ENCODE data around the gene OR10X1. TPM values are rescaled to one million over a fixed set of nuclear protein-coding genes. Genes with fewer than 3 reads are reported as not detected.

Gene OR10X1
- total RNA-seq, 1 experiment from 2014 or later: not detected

DNA sequence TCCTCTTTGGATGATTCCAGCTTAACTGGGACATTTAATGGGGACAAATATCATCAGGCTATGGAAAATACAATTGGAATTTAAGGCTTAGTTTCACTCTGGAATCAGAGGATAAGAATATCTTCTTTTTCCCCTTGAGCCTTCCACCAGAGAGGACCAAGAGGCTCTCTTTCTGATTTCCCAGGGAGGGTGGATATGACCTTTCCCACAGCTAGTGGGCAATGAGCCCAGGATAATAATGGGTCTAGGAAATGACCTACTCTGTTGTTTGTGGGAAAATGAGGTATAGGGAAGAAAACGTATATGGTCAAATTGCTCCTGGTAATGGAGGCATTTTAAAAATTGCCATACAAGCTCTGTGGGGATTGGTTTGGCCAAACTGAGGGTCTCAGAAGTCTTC is 27.4 kb downstream of the OR10X1 start:
- no peaks in the 10 kb centered on the region for H3K4me1 ChIP-seq (ENCODE audit: insufficient read depth, low read length)
- no peak overlapping the region for H3K27ac ChIP-seq (ENCODE audit: low read length)
- TF ChIP-seq EZH2 (IDR thresholded peaks at IDR 0.05; ENCODE audit: low read length, unreplicated experiment): no peak
- no peak for TF ChIP-seq EZH2phosphoT487 (IDR thresholded peaks at IDR 0.05; ENCODE audit: borderline replicate concordance, low read length)
- TF ChIP-seq, protein P1, sequence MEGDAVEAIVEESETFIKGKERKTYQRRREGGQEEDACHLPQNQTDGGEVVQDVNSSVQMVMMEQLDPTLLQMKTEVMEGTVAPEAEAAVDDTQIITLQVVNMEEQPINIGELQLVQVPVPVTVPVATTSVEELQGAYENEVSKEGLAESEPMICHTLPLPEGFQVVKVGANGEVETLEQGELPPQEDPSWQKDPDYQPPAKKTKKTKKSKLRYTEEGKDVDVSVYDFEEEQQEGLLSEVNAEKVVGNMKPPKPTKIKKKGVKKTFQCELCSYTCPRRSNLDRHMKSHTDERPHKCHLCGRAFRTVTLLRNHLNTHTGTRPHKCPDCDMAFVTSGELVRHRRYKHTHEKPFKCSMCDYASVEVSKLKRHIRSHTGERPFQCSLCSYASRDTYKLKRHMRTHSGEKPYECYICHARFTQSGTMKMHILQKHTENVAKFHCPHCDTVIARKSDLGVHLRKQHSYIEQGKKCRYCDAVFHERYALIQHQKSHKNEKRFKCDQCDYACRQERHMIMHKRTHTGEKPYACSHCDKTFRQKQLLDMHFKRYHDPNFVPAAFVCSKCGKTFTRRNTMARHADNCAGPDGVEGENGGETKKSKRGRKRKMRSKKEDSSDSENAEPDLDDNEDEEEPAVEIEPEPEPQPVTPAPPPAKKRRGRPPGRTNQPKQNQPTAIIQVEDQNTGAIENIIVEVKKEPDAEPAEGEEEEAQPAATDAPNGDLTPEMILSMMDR (conservative IDR thresholded peaks at IDR 0.05; ENCODE audit: low read depth, low read length): no peak
- ChIA-PET POLR2A (ENCODE audit: unreplicated experiment) (no interaction called here), CTCF (no interaction called here)
- no peak overlapping the region for H3K4me3 ChIP-seq (ENCODE audit: low read length)
- H3K9ac ChIP-seq (ENCODE audit: low read length): no peak overlapping the region
- H3K9me3 ChIP-seq (ENCODE audit: low read length): no peaks in the 10 kb centered on the region; the same call in 1 of the 2 replicates
- no peaks in the 10 kb centered on the region for H3K9me2 ChIP-seq (replicated peaks; ENCODE audit: low read length)
- no peaks in the 10 kb centered on the region for H4K20me1 ChIP-seq (ENCODE audit: low read length)
- H2AFZ ChIP-seq (ENCODE audit: low read length): no peak overlapping the region
- H3K79me2 ChIP-seq (ENCODE audit: low read length): no peaks in the 10 kb centered on the region
- DNase-seq (no peak), ATAC-seq (no peak)
- H3F3A ChIP-seq (ENCODE audit: low read length, unreplicated experiment): no peaks in the 10 kb centered on the region
- H3K36me3 ChIP-seq (ENCODE audit: low read depth, low read length): no peaks in the 10 kb centered on the region
- no TSS peak for BruUV-seq (replicated peaks)
- intact Hi-C loops (cut with micrococcal nuclease): no loop called here
- no peak overlapping the region for H3K4me2 ChIP-seq (ENCODE audit: low read length)
- peaks cover 4% of the 10 kb centered on the region; the same call in 1 of the 2 replicates for H3K27me3 ChIP-seq (ENCODE audit: low read length)

DNA sequence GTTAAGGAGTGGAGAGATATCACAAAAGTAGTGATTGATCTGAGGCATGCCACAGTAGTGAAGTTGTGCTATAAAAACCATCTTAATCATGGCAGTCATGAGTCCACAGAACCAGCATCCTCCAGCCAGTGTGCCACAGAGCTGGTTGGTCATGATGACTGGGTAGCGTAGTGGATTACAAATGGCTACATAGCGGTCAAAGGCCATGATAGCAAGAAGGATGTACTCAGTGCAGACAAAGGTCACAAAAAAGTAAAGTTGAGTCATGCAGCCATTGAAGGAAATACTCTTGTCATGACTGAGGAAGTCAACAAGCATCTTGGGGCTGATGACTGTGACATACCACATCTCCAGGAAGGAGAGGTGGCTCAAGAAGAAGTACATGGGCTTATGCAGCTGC is 32.2 kb downstream of the OR10X1 start:
- Histone ChIP-seq H3K4me3 (ENCODE audit: low read length) (no peak overlapping the region), H3K36me3 (ENCODE audit: low read depth, low read length) (no peaks in the 10 kb centered on the region), H3K9me2 (replicated peaks; ENCODE audit: low read length) (no peaks in the 10 kb centered on the region), H3K27ac (ENCODE audit: low read length) (no peak overlapping the region), H3F3A (ENCODE audit: low read length, unreplicated experiment) (no peaks in the 10 kb centered on the region), H2AFZ (ENCODE audit: low read length) (no peak overlapping the region), H3K4me2 (ENCODE audit: low read length) (no peak overlapping the region), H4K20me1 (ENCODE audit: low read length) (no peaks in the 10 kb centered on the region), H3K27me3 (ENCODE audit: low read length) (no peaks in the 10 kb centered on the region), H3K9ac (ENCODE audit: low read length) (no peak overlapping the region), H3K9me3 (ENCODE audit: low read length) (no peaks in the 10 kb centered on the region; the same call in 1 of the 2 replicates), H3K79me2 (ENCODE audit: low read length) (no peaks in the 10 kb centered on the region), H3K4me1 (ENCODE audit: insufficient read depth, low read length) (no peaks in the 10 kb centered on the region)
- intact Hi-C loops (cut with micrococcal nuclease): no loop called here
- CTCF ChIA-PET: no interaction called here
- ATAC-seq (no peak), DNase-seq (no peak)
- POLR2A ChIA-PET (ENCODE audit: unreplicated experiment): no interaction called here
- TF ChIP-seq EZH2phosphoT487 (IDR thresholded peaks at IDR 0.05; ENCODE audit: borderline replicate concordance, low read length): no peak
- TF ChIP-seq, protein P1 (conservative IDR thresholded peaks at IDR 0.05; ENCODE audit: low read depth, low read length): no peak
- TF ChIP-seq EZH2 (IDR thresholded peaks at IDR 0.05; ENCODE audit: low read length, unreplicated experiment): no peak
- no TSS peak for BruUV-seq (replicated peaks)

DNA sequence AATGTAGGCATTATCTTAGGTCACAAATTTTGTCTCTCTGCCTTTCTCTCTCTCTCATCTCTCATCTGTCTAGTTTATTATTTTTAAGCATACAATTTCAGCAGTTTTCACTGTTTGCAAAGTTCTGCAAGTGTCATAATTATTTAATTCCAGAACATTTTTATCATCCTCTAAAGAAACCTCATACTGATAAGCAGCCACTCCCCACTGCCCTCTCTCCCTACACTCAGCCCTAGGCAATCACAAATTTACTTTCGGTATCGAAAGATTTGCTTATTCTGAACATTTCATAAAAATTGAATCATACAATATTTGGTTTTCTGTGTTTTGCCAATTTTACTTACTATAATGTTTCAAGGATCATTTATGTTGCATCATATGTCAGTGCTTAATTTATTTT is 42.1 kb downstream of the OR10X1 start:
- TF ChIP-seq, protein P1 (conservative IDR thresholded peaks at IDR 0.05; ENCODE audit: low read depth, low read length): no peak
- TF ChIP-seq EZH2 (IDR thresholded peaks at IDR 0.05; ENCODE audit: low read length, unreplicated experiment): no peak
- peaks cover 17% of the 10 kb centered on the region for H3K27me3 ChIP-seq (ENCODE audit: low read length)
- H3K4me3 ChIP-seq (ENCODE audit: low read length): no peak overlapping the region
- H3K4me2 ChIP-seq (ENCODE audit: low read length): peak overlapping the region; percentile 20; the same call in 1 of the 2 replicates
- no peaks in the 10 kb centered on the region for H4K20me1 ChIP-seq (ENCODE audit: low read length)
- no peaks in the 10 kb centered on the region for H3F3A ChIP-seq (ENCODE audit: low read length, unreplicated experiment)
- peaks cover 3% of the 10 kb centered on the region; the same call in 1 of the 2 replicates for H3K9me3 ChIP-seq (ENCODE audit: low read length)
- intact Hi-C loops (cut with micrococcal nuclease): loop anchor here (10.0 kb wide), 1 partner anchor 537 kb away; the partner anchor contains the start of gene AIM2
- no peak overlapping the region for H3K27ac ChIP-seq (ENCODE audit: low read length)
- no peaks in the 10 kb centered on the region for H3K4me1 ChIP-seq (ENCODE audit: insufficient read depth, low read length)
- ChIA-PET POLR2A (ENCODE audit: unreplicated experiment) (no interaction called here), CTCF (no interaction called here)
- no peaks in the 10 kb centered on the region for H3K9me2 ChIP-seq (replicated peaks; ENCODE audit: low read length)
- no peak overlapping the region for H3K9ac ChIP-seq (ENCODE audit: low read length)
- no peaks in the 10 kb centered on the region for H3K36me3 ChIP-seq (ENCODE audit: low read depth, low read length)
- H3K79me2 ChIP-seq (ENCODE audit: low read length): no peaks in the 10 kb centered on the region
- H2AFZ ChIP-seq (ENCODE audit: low read length): no peak overlapping the region
- DNase-seq (no peak), ATAC-seq (no peak)
- no TSS peak for BruUV-seq (replicated peaks)

Measured in PC-3 (cell line).